Keratinocyte (primary cell): ENCODE measurements around the gene RESP18.

Experiments
- CTCF ChIP-seq, 3 experiments: IDR thresholded peaks in 1 of 3; conservative IDR thresholded peaks in 1 of 3; optimal IDR thresholded peaks in 1 of 3; 2 replicates in 2 of 3; 3 replicates in 1 of 3; pipeline versions ENCODE3 to v1.5.1; 2011; ENCODE audit warnings: low read length in 3 of 3, mild to moderate bottlenecking in 3 of 3, moderate library complexity in 2 of 3, control low read depth in 1 of 3, inconsistent platforms in 1 of 3; ENCODE audit not compliant: insufficient read depth in 2 of 3; ENCODE audit errors: extremely low read depth in 1 of 3
- EZH2 ChIP-seq: IDR thresholded peaks from one replicate; pipeline ENCODE4 v1.6.1; 2012; ENCODE audit warnings: inconsistent platforms, mild to moderate bottlenecking, low read length, moderate library complexity

GRCh38 chr2:219284501-219285372 is 47.8 kb downstream of the RESP18 start:
- TF ChIP-seq CTCF (optimal IDR thresholded peaks at IDR 0.05 in 1 of 3, IDR thresholded peaks at IDR 0.05 in 1 of 3, conservative IDR thresholded peaks at IDR 0.05 in 1 of 3; ENCODE audit: extremely low read depth in 1 of 3, insufficient read depth in 2 of 3, low read length in 3 of 3) (no peak), EZH2 (no peak)
